ENCODE measurements around the gene ADAMTS8. TPM values are rescaled to one million over a fixed set of nuclear protein-coding genes. Genes with fewer than 3 reads are reported as not detected.

The ADAMTS8 gene
- total RNA-seq, 2 experiments from 2014 or later = not detected

DNA sequence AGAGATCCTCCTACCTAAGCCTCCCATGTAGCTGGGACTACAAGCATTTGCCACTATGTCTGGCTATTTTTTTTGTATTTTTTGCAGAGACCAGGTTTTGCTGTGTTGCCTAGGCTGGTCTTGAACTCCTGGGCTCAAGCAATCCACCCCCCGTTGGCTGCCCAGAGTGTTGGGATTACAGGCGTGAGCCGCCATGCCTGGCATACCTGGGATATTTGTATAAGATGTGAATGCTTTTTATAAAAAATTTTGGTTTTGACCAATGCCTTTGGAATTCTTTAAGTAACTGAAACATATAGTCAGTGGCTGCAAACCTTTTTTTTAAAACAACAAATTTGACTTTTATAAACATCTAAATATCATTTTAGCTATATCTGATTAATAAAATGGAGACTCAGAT, 42.4 kb downstream of the ADAMTS8 start:
- Mint-ChIP-seq H3K36me3 (ENCODE audit: low read depth) (no peaks in the 10 kb centered on the region), H3K4me1 (peaks cover 17% of the 10 kb centered on the region), H3K27me3 (no peaks in the 10 kb centered on the region), H3K4me3 (no peak overlapping the region), H3K9me3 (ENCODE audit: low read depth) (no peaks in the 10 kb centered on the region), H3K27ac (no peak overlapping the region)
- DNase-seq = no peak
- CTCF ChIA-PET = interaction anchor here (0.9 kb wide), 1 partner anchor 70 kb away, joined by 4 read pairs; no protein-coding TSS in a partner anchor
- intact Hi-C loops (cut with DNase I, micrococcal nuclease) = no loop called here
- ATAC-seq = no peak
- POLR2A ChIA-PET = no interaction called here

DNA sequence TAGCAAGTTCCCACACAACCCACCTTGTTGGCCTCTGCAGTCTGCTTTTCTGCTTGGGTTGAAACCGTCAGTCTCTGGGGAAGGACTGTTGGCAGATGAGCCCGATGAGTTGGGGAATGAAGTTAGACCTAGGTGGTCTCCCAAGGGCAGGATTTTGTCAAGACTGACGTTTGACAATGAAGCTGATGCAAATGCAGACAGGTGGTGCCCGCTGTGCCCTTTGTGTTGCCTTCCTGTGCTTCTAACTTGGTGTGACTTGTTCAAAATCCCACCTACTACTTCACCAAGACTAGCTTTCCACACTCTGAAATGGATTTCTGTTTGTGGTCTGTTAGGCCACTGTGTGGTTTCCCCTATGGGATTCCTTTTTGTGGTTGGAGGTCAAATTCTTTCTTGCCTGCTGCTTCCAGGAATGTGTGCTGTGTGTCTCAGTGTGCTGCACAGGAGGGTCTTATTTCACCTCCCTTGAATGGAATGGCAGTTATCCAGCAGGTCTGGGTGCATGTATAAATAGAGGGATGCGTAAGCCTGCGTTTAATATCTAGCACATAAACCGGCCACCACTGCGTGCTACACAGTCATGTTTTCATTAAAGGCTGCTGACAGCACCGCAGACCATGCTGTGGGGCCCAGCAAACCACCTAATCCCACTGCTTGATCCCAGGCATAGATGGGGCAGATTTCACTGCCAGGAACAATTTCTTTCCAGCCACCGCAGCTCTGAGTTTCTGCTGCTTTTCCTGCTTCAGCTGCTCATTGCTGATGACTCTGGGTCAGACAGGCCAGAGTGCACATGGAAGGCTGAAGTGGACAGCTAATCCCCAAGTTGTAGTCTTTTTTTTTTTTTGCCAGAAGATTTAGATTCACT, 44.8 kb downstream of the ADAMTS8 start:
- Mint-ChIP-seq H3K4me3 (no peak overlapping the region), H3K27ac (no peak overlapping the region), H3K9me3 (ENCODE audit: low read depth) (no peaks in the 10 kb centered on the region), H3K4me1 (peaks cover 5% of the 10 kb centered on the region), H3K27me3 (no peaks in the 10 kb centered on the region), H3K36me3 (ENCODE audit: low read depth) (no peaks in the 10 kb centered on the region)
- ChIA-PET CTCF (interaction anchor here (0.6 to 0.8 kb wide), 2 partner anchors 15 to 161 kb away, joined by 3 read pairs; no protein-coding TSS in a partner anchor), POLR2A (no interaction called here)
- intact Hi-C loops (cut with DNase I, micrococcal nuclease) = no loop called here
- no peak for ATAC-seq
- no peak for DNase-seq

DNA sequence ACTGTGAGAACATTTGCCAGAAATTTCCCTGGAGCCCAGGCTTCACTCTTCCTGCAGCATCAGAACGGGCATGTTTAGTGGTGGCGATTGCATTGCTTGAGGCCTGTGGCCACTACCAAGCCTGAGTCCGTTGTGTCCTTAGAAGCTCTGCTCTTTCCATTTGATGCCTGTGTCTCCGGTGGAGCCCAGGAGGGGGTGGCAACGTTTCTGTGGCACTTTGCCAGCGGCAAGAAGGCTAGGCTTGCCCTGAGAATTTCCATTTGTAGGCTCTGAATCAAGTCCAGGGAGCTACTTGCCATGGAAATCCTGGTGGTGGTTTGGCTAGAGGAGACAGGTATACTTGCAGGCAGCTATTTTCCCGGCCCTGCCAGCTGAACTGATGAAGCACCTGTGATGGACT, 47.1 kb downstream of the ADAMTS8 start:
- POLR2A ChIA-PET = no interaction called here
- intact Hi-C loops (cut with DNase I, micrococcal nuclease) = no loop called here
- no peak for ATAC-seq
- no peaks in the 10 kb centered on the region for H3K36me3 Mint-ChIP-seq (ENCODE audit: low read depth)
- DNase-seq = no peak
- H3K9me3 Mint-ChIP-seq (ENCODE audit: low read depth) = no peaks in the 10 kb centered on the region
- CTCF ChIA-PET = no interaction called here
- no peak overlapping the region for H3K4me3 Mint-ChIP-seq
- no peaks in the 10 kb centered on the region for H3K4me1 Mint-ChIP-seq
- no peaks in the 10 kb centered on the region for H3K27me3 Mint-ChIP-seq
- no peak overlapping the region for H3K27ac Mint-ChIP-seq

DNA sequence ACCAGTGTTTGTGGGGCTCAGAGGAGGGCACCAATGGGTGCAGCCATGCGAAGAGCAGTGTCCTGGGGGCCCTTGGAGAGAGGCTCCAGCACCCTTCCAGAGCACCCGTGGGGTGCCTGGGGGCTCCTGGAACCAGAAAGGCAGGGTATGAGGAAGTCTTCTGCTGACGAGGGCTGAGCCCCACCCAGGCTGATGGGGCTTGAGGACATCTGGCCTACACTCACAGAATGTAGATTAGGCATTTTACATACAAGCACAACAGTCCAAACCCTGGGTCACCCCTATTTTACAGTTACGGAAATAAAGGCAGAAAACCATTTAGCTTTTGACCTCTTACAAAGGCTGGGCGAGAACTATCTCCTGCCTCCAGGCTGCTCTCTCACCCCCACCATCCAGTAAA, 47.6 kb downstream of the ADAMTS8 start:
- ChIA-PET CTCF (no interaction called here), POLR2A (no interaction called here)
- Mint-ChIP-seq H3K36me3 (ENCODE audit: low read depth) (no peaks in the 10 kb centered on the region), H3K27me3 (no peaks in the 10 kb centered on the region), H3K27ac (no peak overlapping the region), H3K4me1 (no peaks in the 10 kb centered on the region), H3K4me3 (no peak overlapping the region), H3K9me3 (ENCODE audit: low read depth) (no peaks in the 10 kb centered on the region)
- DNase-seq (no peak), ATAC-seq (no peak)
- intact Hi-C loops (cut with DNase I, micrococcal nuclease) = no loop called here

DNA sequence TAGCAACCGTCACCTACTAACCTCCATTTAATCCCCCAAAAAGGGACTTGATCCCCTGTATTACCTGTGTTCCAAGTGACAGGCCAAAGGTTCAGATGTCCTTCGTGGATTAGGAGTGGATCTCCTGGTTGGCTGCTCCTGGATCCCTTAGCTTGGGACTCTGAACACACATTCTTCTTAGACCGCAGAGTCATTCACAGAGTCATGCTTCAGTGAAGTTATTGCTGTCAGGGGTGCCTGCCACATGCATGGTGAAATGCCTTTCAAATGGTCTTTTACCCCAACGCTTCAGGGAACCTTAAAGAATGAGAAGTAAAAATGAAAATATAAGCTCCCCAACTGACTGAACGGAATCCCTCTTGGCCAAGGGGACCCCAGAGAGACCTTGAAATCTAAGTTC, 49.1 kb downstream of the ADAMTS8 start:
- Mint-ChIP-seq H3K4me3 (no peak overlapping the region), H3K4me1 (no peaks in the 10 kb centered on the region), H3K27me3 (no peaks in the 10 kb centered on the region), H3K36me3 (ENCODE audit: low read depth) (no peaks in the 10 kb centered on the region), H3K27ac (no peak overlapping the region), H3K9me3 (ENCODE audit: low read depth) (no peaks in the 10 kb centered on the region)
- ChIA-PET CTCF (interaction anchor here (0.6 kb wide), 2 partner anchors 14 to 70 kb away, joined by 3 to 4 read pairs; no protein-coding TSS in a partner anchor), POLR2A (no interaction called here)
- intact Hi-C loops (cut with DNase I, micrococcal nuclease) = no loop called here
- DNase-seq (no peak), ATAC-seq (no peak)

DNA sequence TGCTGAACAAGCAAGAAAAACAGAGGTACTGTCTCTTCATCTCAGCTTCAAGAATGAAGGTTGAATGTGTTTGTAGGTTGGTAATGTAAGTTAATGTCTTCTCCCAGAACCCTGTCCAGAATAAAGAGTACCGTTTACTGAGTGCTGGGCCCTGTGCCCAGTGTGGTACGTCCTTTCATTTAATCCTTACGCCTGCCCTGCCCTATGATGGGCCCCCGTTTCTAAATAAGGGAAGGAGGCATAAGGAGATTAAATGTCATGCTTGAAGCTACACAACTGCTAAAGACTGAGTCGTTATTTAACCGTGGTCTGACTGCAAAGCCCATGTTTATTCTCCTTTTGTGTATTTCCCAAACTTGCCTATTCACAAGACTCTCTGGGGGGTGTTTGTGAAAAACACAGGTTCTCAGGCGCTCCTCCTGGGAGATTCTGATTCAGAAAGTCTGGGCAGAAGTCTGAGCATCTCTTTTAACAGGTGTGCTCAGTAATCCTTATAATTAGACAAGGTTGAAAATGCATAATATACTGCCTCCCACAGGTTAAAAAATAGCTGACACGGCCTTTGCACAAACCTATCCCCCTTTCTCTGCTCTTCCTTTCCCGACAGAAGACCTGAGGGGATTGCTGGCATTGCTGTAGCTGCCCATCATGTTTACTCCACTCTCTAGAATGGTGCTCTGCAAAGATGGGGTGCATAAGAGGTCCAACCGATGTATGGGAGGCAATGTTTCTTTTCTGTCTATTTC, 57.4 kb downstream of the ADAMTS8 start:
- no peak overlapping the region for H3K4me3 Mint-ChIP-seq
- H3K27me3 Mint-ChIP-seq = no peaks in the 10 kb centered on the region
- no peaks in the 10 kb centered on the region for H3K4me1 Mint-ChIP-seq
- ATAC-seq = no peak
- no peak overlapping the region for H3K27ac Mint-ChIP-seq
- no peaks in the 10 kb centered on the region for H3K36me3 Mint-ChIP-seq (ENCODE audit: low read depth)
- no peak for DNase-seq
- intact Hi-C loops (cut with DNase I, micrococcal nuclease) = loop anchor here (1.0 to 2.0 kb wide), 2 partner anchors 158 kb away; no protein-coding TSS in a partner anchor
- ChIA-PET CTCF (interaction anchor here (0.7 to 1.7 kb wide), 2 partner anchors 158 to 313 kb away, joined by 3 to 12 read pairs; no protein-coding TSS in a partner anchor), POLR2A (no interaction called here)
- H3K9me3 Mint-ChIP-seq (ENCODE audit: low read depth) = no peaks in the 10 kb centered on the region

DNA sequence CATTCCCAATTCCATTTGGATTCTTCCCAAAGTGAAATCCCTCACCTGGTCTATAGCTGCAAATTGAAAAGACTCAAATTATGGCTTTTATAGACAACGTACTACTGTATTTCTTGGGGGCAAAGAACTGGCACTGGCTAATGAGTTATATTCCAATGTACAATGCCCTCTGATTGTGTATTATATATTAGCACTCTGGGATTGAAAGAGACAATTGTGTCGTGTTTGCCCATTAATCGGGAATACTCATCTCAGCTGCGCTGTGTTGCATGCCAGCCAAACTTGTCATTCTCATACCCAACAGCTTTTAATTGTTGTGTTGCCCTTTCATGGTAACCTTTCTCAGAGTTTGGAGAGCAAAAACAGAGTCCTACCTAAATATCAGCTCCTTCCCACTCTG, 58.7 kb downstream of the ADAMTS8 start:
- peaks cover under 1% of the 10 kb centered on the region for H3K36me3 Mint-ChIP-seq (ENCODE audit: low read depth)
- H3K4me3 Mint-ChIP-seq = no peak overlapping the region
- ChIA-PET POLR2A (no interaction called here), CTCF (interaction anchor here (0.5 to 0.6 kb wide), 2 partner anchors 65 to 566 kb away, joined by 3 read pairs; no protein-coding TSS in a partner anchor)
- intact Hi-C loops (cut with DNase I, micrococcal nuclease) = loop anchor here in 1 of 2 experiments (2.0 kb wide), 1 partner anchor 157 kb away; no protein-coding TSS in a partner anchor
- H3K9me3 Mint-ChIP-seq (ENCODE audit: low read depth) = no peaks in the 10 kb centered on the region
- no peak overlapping the region for H3K27ac Mint-ChIP-seq
- ATAC-seq (no peak), DNase-seq (no peak)
- H3K27me3 Mint-ChIP-seq = no peaks in the 10 kb centered on the region
- H3K4me1 Mint-ChIP-seq = no peaks in the 10 kb centered on the region

DNA sequence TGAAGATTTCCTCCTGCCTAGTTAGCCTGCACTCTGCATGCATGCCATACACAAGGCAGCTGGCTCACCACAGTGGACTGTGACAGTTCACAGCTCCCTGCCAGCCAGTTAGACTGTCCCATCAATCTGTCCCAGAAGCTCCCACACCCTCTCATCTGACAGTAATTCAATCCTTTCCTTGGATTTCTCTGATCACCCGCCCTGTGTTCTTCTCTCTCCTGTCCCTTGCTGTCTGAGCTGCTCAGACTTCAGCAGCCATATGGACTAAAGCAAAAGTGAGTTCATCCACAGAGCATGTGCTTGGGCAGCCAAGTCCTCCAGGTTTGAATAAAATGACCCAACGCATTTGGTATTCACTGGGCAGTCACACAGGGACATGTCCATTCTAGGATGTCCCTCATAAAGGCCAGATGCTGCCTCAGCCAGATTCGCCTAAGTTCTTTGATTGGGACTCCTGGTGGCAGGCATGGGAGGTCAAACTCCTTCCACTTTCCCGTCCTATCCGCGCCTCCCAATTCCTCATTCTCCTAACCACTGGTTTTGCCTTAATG, 59.2 kb downstream of the ADAMTS8 start:
- ATAC-seq = no peak
- Mint-ChIP-seq H3K4me1 (no peaks in the 10 kb centered on the region), H3K27ac (no peak overlapping the region), H3K36me3 (ENCODE audit: low read depth) (peaks cover 2% of the 10 kb centered on the region), H3K27me3 (no peaks in the 10 kb centered on the region), H3K4me3 (no peak overlapping the region), H3K9me3 (ENCODE audit: low read depth) (no peaks in the 10 kb centered on the region)
- CTCF ChIA-PET = interaction anchor here (0.5 to 1.8 kb wide), 3 partner anchors 21 to 565 kb away, joined by 3 to 4 read pairs (median 3); no protein-coding TSS in a partner anchor
- DNase-seq = no peak
- POLR2A ChIA-PET = no interaction called here
- intact Hi-C loops (cut with DNase I, micrococcal nuclease) = no loop called here

DNA sequence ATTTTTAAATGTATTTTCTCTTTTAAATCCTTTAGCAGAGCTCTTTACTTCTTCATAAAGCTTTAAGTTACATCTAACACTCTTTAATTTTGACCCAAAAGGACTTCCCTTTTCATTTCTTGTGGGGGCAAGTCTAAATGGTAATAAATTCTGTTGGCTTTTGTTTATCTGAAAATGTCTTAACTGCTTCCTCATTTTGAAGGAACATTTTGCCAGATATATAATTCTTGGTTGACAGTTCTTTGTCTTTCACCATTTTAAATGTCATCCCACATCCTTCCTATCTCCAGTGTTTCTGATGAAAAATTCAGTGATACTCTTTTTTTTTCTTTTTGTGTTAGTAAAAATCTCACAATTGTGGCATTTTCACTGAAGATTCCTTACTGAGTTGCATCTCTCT, 69.0 kb downstream of the ADAMTS8 start:
- Mint-ChIP-seq H3K9me3 (ENCODE audit: low read depth) (peaks cover 21% of the 10 kb centered on the region), H3K4me1 (no peaks in the 10 kb centered on the region), H3K4me3 (no peak overlapping the region), H3K36me3 (ENCODE audit: low read depth) (peaks cover 7% of the 10 kb centered on the region), H3K27ac (no peak overlapping the region), H3K27me3 (no peaks in the 10 kb centered on the region)
- intact Hi-C loops (cut with DNase I, micrococcal nuclease) = no loop called here
- ATAC-seq (no peak), DNase-seq (no peak)
- CTCF ChIA-PET = no interaction called here
- POLR2A ChIA-PET = no interaction called here

DNA sequence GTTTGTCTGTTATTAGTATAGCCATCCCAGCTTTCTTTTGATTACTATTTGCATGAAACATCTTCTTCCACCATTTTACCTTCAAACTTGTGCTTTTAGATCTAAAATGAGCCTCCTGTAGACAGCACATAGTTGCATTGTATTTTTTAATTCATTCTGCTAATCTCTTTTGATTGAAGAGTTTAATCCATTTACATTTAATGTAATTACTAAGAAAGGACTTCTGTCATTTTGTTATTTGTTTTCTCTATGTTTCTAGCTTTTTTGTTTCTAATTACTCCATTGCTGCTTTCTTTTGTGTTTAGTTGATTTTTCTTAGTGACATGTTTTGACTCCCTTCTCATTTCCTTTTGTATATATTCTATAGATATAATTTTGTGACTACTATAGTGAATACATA, 70.0 kb downstream of the ADAMTS8 start:
- no peaks in the 10 kb centered on the region for H3K4me1 Mint-ChIP-seq
- H3K4me3 Mint-ChIP-seq = no peak overlapping the region
- ChIA-PET CTCF (interaction anchor here (1.0 kb wide), 1 partner anchor 146 kb away, joined by 3 read pairs; no protein-coding TSS in a partner anchor), POLR2A (no interaction called here)
- peaks cover 21% of the 10 kb centered on the region for H3K9me3 Mint-ChIP-seq (ENCODE audit: low read depth)
- H3K27me3 Mint-ChIP-seq = no peaks in the 10 kb centered on the region
- H3K36me3 Mint-ChIP-seq (ENCODE audit: low read depth) = peaks cover 11% of the 10 kb centered on the region
- no peak for ATAC-seq
- H3K27ac Mint-ChIP-seq = no peak overlapping the region
- no peak for DNase-seq
- intact Hi-C loops (cut with DNase I, micrococcal nuclease) = no loop called here

Data from activated CD4-positive, alpha-beta T cell treated with anti-CD3 and anti-CD28 coated beads for 36 hours (primary cell).